PC-3 (cell line): ENCODE data around the gene UPB1. TPM values are rescaled to one million over a fixed set of nuclear protein-coding genes. Genes with fewer than 3 reads are reported as not detected.

ENCODE experiments used
- ATAC-seq: fragments of 200-7000 bp; cut with Tn5 transposase; 2 replicates; pipeline ENCODE4 v1.9.1; 2020; ENCODE audit warnings: mild to moderate bottlenecking, moderate library complexity
- BruUV-seq: library from RNA; stranded (reverse); fragments of 400-500 nt; replicated peaks from 2 replicates; lab custom pipeline; 2021; lab: Mats Ljungman, UMichigan
- CTCF ChIA-PET: fragments of 300-600 bp; sonication (Branson Sonifier 250); formaldehyde crosslinking; loops from one replicate; lab custom pipeline; 2022; ENCODE audit warnings: antibody characterized with exemption; lab: Charles Lee
- POLR2A ChIA-PET: fragments of 300-600 bp; sonication (Branson Sonifier 250); formaldehyde crosslinking; loops from one replicate; lab custom pipeline; 2022; ENCODE audit warnings: antibody characterized with exemption; ENCODE audit not compliant: unreplicated experiment; lab: Charles Lee
- DNase-seq: peaks from one replicate; pipeline ENCODE4 v3.0.0-alpha.2; 2015
- H2AFZ ChIP-seq: fragments of 300-600 bp; sonication (generic); 2 replicates; pipeline ENCODE4 v1.6.0; 2016; ENCODE audit warnings: antibody characterized with exemption, low read length
- H3F3A ChIP-seq: fragments of 300-600 bp; sonication (generic); one replicate; pipeline ENCODE4 v1.6.0; 2017; ENCODE audit warnings: antibody characterized with exemption, low read length, control low read depth, mild to moderate bottlenecking; ENCODE audit not compliant: unreplicated experiment
- H3K27ac ChIP-seq: fragments of 300-600 bp; sonication (generic); 2 replicates; pipeline ENCODE4 v1.5.1; 2016; ENCODE audit warnings: mild to moderate bottlenecking, low read length
- H3K27me3 ChIP-seq: fragments of 300-600 bp; sonication (generic); 2 replicates; pipeline ENCODE4 v1.6.1; 2016; ENCODE audit warnings: low read length, mixed read lengths
- H3K36me3 ChIP-seq: fragments of 300-600 bp; sonication (generic); 2 replicates; pipeline ENCODE4 v1.6.1; 2016; ENCODE audit warnings: low read depth, mixed run types, low read length, mixed read lengths
- H3K4me1 ChIP-seq: fragments of 300-600 bp; sonication (generic); 2 replicates; pipeline ENCODE4 v1.5.1; 2016; ENCODE audit warnings: low read length; ENCODE audit not compliant: insufficient read depth
- H3K4me2 ChIP-seq: fragments of 300-600 bp; sonication (generic); 2 replicates; pipeline ENCODE4 v1.6.0; 2016; ENCODE audit warnings: low read length
- H3K4me3 ChIP-seq: fragments of 300-600 bp; sonication (generic); 2 replicates; pipeline ENCODE4 v1.5.1; 2016; ENCODE audit warnings: mild to moderate bottlenecking, low read length, mixed read lengths
- H3K79me2 ChIP-seq: fragments of 300-600 bp; sonication (generic); 2 replicates; pipeline ENCODE4 v1.6.1; 2017; ENCODE audit warnings: low read length, mixed read lengths
- H3K9ac ChIP-seq: fragments of 300-600 bp; sonication (generic); 2 replicates; pipeline ENCODE4 v1.6.0; 2016; ENCODE audit warnings: mild to moderate bottlenecking, low read length
- H3K9me2 ChIP-seq: fragments of 300-600 bp; sonication (generic); replicated peaks from 2 replicates; pipeline ENCODE4 v1.6.1; 2016; ENCODE audit warnings: mixed run types, low read length, mixed read lengths
- H3K9me3 ChIP-seq: fragments of 300-600 bp; sonication (generic); 2 replicates; pipeline ENCODE4 v1.6.1; 2016; ENCODE audit warnings: low read length, mixed read lengths
- H4K20me1 ChIP-seq: fragments of 300-600 bp; sonication (generic); 2 replicates; pipeline ENCODE4 v1.6.1; 2016; ENCODE audit warnings: low read length, mixed read lengths
- CTCF ChIP-seq: fragments of 300-600 bp; sonication (generic); conservative IDR thresholded peaks from 2 replicates; pipeline ENCODE4 v1.5.1; 2017; ENCODE audit warnings: antibody characterized with exemption, low read depth, mild to moderate bottlenecking, low read length
- EZH2 ChIP-seq: fragments of 300-600 bp; sonication (generic); IDR thresholded peaks from one replicate; pipeline ENCODE4 v1.6.1; 2017; ENCODE audit warnings: antibody characterized with exemption, mild to moderate bottlenecking, low read length; ENCODE audit not compliant: unreplicated experiment
- EZH2phosphoT487 ChIP-seq: fragments of 300-600 bp; sonication (generic); IDR thresholded peaks from 2 replicates; pipeline ENCODE4 v1.6.1; 2018; ENCODE audit warnings: mild to moderate bottlenecking, antibody characterized with exemption, low read length, borderline replicate concordance
- intact Hi-C: fragments of 100-400 bp; cut with micrococcal nuclease; formaldehyde crosslinking; loops from 2 replicates; pipeline ENCODE4 v1.9.0; 2023
- total RNA-seq: library from RNA; depleted of rRNA; stranded (reverse); fragments of >200 nt; gene quantifications from 2 replicates; pipeline ENCODE4 v1.2.3, GENCODE V29; 2014

UPB1 gene
- total RNA-seq, 1 experiment from 2014 or later: 0.29 TPM

- CTCF ChIA-PET: no interaction called here
- no peak overlapping the region for H3K4me3 ChIP-seq
- H3K9ac ChIP-seq: no peak overlapping the region
- H3K9me3 ChIP-seq: no peaks in the 10 kb centered on the region
- intact Hi-C loops: no loop called here
- H3K9me2 ChIP-seq: no peaks in the 10 kb centered on the region
- TF ChIP-seq EZH2 (no peak), CTCF (no peak), EZH2phosphoT487 (no peak)
- DNase-seq (no peak), ATAC-seq (no peak)
- no peak overlapping the region for H2AFZ ChIP-seq
- H3K27me3 ChIP-seq: no peaks in the 10 kb centered on the region
- H3K4me1 ChIP-seq: no peaks in the 10 kb centered on the region
- BruUV-seq: no TSS peak
- no peaks in the 10 kb centered on the region for H3K79me2 ChIP-seq
- H3K4me2 ChIP-seq: no peak overlapping the region
- no peaks in the 10 kb centered on the region for H3F3A ChIP-seq
- H4K20me1 ChIP-seq: no peaks in the 10 kb centered on the region
- no peaks in the 10 kb centered on the region for H3K36me3 ChIP-seq
- no peak overlapping the region for H3K27ac ChIP-seq
- POLR2A ChIA-PET: no interaction called here
Observed at GRCh38 chr22:24496234-24496633, 1.1 kb downstream of the UPB1 start.

GRCh38 chr22:24496661-24497060 lies 1.5 kb downstream of the UPB1 start:
- Histone ChIP-seq H3K4me1 (no peaks in the 10 kb centered on the region), H3K27me3 (no peaks in the 10 kb centered on the region), H3K36me3 (no peaks in the 10 kb centered on the region), H3K4me2 (no peak overlapping the region), H3K9me3 (no peaks in the 10 kb centered on the region), H2AFZ (no peak overlapping the region), H3K27ac (no peak overlapping the region), H3K4me3 (no peak overlapping the region), H3F3A (no peaks in the 10 kb centered on the region), H4K20me1 (no peaks in the 10 kb centered on the region), H3K9me2 (no peaks in the 10 kb centered on the region), H3K79me2 (no peaks in the 10 kb centered on the region), H3K9ac (no peak overlapping the region)
- DNase-seq: no peak
- TF ChIP-seq EZH2 (no peak), EZH2phosphoT487 (no peak), CTCF (no peak)
- CTCF ChIA-PET: no interaction called here
- BruUV-seq: no TSS peak
- no peak for ATAC-seq
- intact Hi-C loops: no loop called here
- POLR2A ChIA-PET: no interaction called here

- H3K27ac ChIP-seq: no peak overlapping the region
- BruUV-seq: no TSS peak
- no peaks in the 10 kb centered on the region for H3K27me3 ChIP-seq
- ChIA-PET POLR2A (no interaction called here), CTCF (no interaction called here)
- H3K4me2 ChIP-seq: no peak overlapping the region
- H3K9me2 ChIP-seq: no peaks in the 10 kb centered on the region
- no peak overlapping the region for H3K9ac ChIP-seq
- H3K36me3 ChIP-seq: no peaks in the 10 kb centered on the region
- H2AFZ ChIP-seq: no peak overlapping the region
- no peaks in the 10 kb centered on the region for H3K9me3 ChIP-seq
- no peaks in the 10 kb centered on the region for H3K4me1 ChIP-seq
- no peak overlapping the region for H3K4me3 ChIP-seq
- TF ChIP-seq CTCF (no peak), EZH2phosphoT487 (no peak), EZH2 (no peak)
- no peaks in the 10 kb centered on the region for H3K79me2 ChIP-seq
- ATAC-seq: no peak
- H4K20me1 ChIP-seq: no peaks in the 10 kb centered on the region
- DNase-seq: no peak
- no peaks in the 10 kb centered on the region for H3F3A ChIP-seq
- intact Hi-C loops: no loop called here
Observed at GRCh38 chr22:24497841-24498258, 2.7 kb downstream of the UPB1 start.
